Measurements from ENCODE around the gene CENPX.

- TF ChIP-seq, protein P1, sequence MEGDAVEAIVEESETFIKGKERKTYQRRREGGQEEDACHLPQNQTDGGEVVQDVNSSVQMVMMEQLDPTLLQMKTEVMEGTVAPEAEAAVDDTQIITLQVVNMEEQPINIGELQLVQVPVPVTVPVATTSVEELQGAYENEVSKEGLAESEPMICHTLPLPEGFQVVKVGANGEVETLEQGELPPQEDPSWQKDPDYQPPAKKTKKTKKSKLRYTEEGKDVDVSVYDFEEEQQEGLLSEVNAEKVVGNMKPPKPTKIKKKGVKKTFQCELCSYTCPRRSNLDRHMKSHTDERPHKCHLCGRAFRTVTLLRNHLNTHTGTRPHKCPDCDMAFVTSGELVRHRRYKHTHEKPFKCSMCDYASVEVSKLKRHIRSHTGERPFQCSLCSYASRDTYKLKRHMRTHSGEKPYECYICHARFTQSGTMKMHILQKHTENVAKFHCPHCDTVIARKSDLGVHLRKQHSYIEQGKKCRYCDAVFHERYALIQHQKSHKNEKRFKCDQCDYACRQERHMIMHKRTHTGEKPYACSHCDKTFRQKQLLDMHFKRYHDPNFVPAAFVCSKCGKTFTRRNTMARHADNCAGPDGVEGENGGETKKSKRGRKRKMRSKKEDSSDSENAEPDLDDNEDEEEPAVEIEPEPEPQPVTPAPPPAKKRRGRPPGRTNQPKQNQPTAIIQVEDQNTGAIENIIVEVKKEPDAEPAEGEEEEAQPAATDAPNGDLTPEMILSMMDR (IDR thresholded peaks at IDR 0.05; ENCODE audit: low read depth, low read length): no peak
- no peak for TF ChIP-seq EZH2phosphoT487 (IDR thresholded peaks at IDR 0.05; ENCODE audit: low read depth)
These were observed 36.1 kb downstream of the CENPX start for GRCh38 chr17:81986606-81987005.

Measured in OCI-LY3 (cell line).